HS-27A (cell line): ENCODE results near the gene SEMA6A.

Experiments used
- DNase-seq: peaks from one replicate; pipeline ENCODE4 v3.0.0-alpha.2; 2012; ENCODE audit warnings: low read depth, missing footprints

SEMA6A gene

DNA sequence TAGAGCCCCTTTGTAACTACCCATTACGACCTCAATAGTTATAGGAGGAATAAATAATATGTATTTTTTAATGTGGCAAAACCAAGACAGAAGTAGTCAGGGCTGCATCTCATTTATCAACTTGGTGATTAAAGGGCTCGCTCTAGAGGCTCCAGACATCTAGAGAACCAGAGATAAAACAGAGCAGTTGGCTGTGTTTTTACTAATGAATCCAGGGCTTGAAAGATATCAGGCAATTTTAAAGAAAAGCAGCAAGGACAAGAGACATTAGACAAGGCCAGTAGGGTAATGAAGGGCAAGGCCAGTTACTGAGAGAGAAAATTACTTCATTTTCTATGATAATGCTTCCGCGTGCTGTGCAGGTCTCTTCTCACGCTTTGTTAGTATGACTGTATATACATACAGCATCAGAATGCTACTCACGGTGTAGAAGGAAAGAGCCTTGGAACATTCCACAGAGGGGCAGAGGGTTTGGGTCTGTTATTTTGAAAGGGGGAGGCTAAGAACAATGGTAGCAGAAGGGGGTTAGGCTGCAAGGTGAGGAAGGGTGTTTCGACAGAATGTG lies 110.4 kb downstream of the SEMA6A start:
- no peak for DNase-seq

- DNase-seq, result no peak
These were observed 112.1 kb downstream of the SEMA6A start for GRCh38 chr5:116462500-116462899.

DNA sequence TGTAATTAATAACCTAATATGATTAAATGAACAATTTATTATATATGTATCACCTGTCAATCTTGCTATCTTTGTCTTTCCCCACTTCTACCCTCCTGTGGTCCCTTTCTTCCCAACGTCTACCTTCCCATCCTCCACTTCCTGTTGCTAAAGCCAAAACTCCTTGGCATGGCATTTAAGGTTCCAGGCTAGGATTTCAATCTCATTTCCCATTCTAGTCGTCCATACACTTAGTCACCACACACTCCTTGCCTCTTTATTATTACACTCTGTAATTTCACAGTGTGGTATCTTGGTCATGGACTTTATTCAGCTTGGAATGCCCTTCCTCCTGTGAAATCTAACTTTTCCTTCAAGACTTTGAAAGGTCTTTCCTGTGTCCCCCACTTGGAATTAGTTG lies 115.3 kb downstream of the SEMA6A start:
- no peak for DNase-seq

DNA sequence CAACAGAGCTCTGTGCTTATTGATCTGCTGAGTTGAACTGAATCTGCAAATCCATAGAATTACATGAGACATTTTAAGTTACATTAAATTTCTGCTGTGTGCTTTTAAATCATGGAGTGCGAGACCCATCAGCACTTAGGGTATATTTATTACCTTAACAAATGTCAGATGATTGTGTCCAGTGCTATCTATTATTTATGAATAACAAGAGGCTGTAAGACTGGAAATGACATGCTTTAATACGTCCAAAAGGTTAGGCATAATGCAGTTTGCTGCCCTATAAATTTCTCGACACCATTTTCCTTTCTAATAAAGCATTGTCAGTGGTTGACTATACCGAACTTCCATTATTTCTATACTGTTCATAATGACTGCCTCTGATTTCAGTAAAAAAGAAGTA lies 117.6 kb downstream of the SEMA6A start:
- no peak for DNase-seq

- DNase-seq, result no peak
These were observed 118.6 kb downstream of the SEMA6A start for GRCh38 chr5:116456036-116456435.

DNA sequence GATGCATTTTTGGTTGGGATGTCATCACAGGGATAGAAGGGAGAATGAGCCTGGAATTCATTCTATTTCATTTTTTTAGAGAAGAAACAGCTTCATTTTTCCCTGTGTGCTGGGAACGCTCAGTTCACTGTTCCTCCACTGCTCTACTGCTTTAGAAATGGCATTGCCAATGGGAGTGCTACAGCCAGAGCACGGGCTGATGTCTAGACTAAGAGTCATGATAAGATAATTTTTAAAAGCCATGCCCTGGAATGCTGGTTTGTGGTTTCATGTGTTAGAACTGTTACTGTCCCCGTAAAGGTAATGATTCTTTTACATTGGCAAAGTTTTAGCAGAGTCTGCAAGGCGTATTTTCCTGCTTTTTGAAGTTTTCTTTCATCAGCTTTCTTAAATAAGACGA lies 119.6 kb downstream of the SEMA6A start:
- no peak for DNase-seq

DNA sequence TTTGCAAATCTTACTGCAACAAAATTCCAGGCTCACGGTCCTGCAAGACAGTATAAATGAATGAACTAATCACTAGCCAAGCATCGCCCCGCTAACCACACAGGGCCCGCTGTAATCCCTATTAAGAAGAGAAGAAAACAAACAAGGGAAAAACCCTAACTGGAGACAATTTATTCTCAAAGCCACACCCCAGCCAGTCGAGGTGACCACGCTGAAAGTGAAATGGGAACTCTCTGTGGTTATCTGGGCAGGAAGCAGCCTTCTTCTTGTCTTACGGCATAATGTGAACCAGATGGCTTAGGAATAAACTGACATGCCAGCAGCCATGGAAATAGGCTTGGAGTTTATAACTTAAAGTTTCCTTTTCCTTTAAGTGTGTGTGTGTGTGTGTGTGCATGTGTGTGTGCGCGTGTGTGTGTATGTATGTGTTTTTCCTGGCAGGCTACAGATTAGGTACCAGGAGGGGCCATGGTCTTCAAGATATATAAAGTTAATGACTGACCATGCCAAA lies 120.2 kb downstream of the SEMA6A start:
- DNase-seq, result no peak

GRCh38 chr5:116453988-116454411 lies 120.6 kb downstream of the SEMA6A start:
- DNase-seq, result no peak

GRCh38 chr5:116452774-116453368 lies 121.8 kb downstream of the SEMA6A start:
- DNase-seq, result no peak

DNA sequence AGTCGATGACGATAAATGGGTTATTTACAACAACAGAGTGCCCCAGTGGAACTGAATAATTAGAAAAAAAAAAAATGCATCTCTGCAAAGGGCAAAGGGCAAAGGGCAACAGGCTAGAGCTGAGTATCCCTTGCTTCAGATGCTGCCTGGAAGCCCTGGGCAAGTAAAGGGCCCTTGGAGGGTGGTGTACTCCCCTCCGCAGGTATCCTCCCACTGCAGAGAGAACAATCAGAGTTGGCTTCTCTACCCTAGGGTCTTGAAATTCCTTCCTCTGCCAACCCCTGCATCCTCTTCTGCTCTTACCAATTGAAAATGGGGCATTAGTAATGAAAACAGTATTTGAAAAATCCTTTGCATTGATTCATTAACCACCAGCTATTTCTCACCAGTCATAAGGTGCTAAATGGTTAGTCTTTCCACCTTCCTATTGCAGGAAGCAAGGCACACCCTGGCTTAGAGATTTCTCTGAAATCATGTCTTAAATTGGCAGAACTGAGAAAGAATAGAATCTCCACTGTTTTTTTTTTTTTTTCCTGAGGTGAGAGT lies 122.6 kb downstream of the SEMA6A start:
- no peak for DNase-seq

GRCh38 chr5:116451066-116451465 lies 123.6 kb downstream of the SEMA6A start:
- no peak for DNase-seq

DNA sequence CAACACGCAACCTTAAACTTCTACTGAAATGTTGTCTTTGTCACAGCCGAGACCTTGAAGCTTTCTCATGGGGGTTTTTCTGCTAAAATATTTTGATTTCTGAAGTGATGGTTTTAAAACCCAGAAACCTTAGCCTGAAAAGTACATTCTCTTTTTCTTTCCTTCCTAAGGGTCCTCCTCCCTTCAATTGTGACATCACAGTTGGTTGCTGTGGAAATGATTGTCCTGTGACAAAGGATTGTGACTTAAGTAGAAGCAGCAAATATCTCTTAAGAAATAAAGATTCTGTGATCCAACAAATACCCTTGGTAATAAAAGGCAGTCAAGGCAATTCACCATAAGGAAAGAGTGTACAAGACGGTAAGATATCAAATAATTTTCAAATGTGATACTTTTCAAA lies 125.2 kb downstream of the SEMA6A start:
- DNase-seq, result no peak

DNA sequence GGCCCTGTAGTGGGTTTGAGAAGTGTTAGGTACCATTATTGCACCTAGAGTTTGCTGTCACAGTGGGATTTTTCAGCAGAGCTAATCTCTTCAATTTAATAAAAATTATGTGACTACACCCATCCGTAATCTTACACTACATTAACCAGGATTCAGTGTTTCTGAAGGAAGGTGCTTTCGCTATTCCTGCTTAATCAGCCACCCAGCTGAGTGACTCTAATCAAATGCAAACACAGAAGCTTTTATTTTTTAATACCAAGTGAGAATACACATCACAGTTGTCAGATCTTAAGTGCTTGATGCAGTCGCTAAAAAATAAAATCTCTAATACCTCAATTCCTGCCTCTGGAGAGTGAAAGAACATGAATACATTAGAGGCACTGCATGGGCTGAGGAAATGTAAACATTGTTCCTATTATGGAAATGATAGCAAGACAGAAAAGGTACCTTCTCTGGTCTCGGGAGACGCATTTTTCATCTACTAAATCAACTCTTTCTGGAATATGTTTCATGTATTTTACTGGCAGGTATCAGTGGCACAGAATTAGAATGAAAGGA lies 125.7 kb downstream of the SEMA6A start:
- DNase-seq, result no peak

GRCh38 chr5:116448450-116448849 lies 126.2 kb downstream of the SEMA6A start:
- no peak for DNase-seq

DNA sequence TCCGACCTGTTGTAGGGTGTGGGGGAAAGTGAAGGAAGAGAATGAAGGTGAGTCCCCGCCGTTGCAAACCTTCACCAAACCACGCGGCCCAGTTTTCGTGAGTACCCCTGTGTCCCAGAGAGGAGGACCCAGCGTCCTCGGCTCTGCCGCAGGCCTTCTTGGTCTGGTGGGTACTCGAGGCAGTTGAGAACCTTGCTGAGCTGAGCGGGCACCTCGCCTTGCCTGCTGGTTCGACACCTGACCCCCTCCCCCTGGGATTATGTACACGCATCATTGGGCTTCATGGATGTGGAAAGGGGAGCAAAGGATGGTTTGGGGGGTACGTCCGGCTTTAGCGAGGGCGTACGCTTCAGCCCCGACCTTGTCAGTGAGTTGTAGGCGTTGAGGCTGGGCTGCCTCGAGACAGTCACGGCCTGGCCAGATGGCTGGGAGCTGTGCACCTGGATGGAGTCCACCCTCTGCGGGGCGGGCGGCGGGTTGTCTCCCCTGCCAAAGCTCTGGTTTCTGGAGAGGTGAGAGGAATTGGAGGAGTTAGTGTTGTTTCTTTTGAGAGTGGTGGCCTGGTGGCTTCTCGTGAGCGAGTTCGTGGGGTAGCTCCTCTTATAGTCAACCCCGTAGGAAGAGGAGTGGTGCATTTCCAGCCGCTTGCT lies 128.1 kb downstream of the SEMA6A start:
- no peak for DNase-seq

DNA sequence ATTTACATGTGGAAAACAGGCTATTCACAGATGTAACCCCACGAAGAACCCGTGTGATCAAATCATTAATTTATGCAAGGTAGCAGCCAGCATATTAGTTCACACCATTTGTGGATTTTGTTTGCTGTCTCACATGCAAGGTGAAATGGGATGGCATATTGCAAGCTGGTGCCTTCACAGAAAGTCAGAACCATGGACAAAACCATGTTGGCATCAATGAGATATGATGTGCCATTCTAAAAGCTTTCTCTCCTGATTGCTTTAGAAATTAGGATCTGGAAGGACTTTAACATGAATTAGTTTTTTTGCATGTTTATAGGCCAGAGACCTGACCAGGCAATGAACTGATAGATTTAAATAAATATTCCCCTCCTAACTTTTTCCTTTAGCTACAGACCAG lies 129.3 kb downstream of the SEMA6A start:
- no peak for DNase-seq

GRCh38 chr5:116444373-116445295 lies 130.0 kb downstream of the SEMA6A start:
- DNase-seq, result no peak

GRCh38 chr5:116442931-116443551 lies 131.6 kb downstream of the SEMA6A start:
- DNase-seq, result no peak

DNA sequence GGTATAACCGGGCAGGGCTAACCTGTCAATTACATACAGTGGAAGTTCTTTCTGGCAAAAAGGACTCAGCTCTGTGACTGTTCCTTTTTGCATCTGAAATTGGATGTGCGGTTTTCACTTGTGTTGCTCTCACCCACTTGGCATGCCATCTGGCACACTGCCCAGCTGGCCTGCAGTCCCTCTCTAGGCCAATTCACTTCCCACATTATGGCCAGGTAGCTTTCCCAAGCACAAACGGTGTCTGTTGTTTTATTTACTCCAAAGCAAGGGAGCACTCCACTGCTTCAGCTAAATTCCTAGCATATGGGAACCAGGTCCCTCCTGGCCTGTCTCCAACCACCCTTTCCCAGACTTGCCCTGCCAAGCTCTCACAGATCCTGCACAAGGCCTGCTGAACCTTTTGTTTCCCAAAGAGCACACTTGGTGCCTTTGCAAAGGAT lies 132.5 kb downstream of the SEMA6A start:
- DNase-seq, result peak; percentile 11

DNA sequence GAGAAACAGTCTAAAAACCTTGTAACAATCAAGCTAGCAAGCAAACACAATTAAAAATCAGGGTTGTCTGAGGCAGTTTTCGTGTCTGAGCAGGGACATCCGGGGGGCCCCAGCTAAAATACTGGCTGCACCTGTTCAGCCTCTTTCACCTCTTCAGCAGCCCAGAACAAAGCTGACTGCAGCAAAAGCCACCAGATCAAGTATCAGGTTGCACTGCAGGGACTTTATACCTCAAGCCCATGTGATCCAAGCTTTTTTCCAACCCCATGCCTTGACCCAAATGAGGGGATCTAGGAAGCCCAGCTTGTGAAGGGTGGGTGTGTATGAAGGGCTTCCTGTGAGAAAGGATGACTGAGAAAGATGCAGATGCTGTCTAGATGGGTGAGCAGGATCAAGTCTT lies 133.4 kb downstream of the SEMA6A start:
- DNase-seq, result no peak

DNA sequence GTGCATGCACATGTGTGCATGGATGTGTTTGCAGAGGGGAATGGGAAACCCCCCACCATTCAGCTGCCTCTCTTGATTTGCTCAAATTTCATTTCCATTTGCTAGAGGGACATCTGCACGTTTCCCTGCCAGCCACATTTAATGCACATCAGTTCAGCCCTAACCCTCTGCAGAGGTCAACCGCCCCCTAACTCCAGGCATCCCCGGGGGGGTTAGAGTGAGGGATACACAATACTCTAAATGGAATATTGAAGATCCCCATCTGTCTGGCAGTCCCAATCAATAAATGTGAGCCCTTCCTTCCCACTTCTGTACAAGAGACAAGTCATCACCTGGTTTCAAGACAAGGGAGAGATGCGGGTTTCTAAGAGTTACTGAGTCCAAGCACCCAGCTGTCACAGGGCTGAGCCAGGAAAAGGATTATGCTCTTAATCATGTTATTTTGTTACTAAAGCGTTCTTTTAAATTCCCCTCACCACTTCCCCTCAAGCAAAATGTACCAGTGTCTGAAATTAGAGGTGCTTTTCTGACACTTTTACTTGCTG lies 134.1 kb downstream of the SEMA6A start:
- no peak for DNase-seq
